IMR-90 (cell line): Measurements from ENCODE around the gene PC. TPM values are rescaled to one million over a fixed set of nuclear protein-coding genes. Genes with fewer than 3 reads are reported as not detected.
A peak's percentile ranks its signal among the peaks of the same experiment; 100 is the strongest.

Experiments used
- ATAC-seq: fragments of 200-7000 bp; cut with Tn5 transposase; 2 replicates; pipeline ENCODE4 v1.9.1; 2020; ENCODE audit warnings: low read depth, mild to moderate bottlenecking, moderate library complexity
- BruUV-seq: library from RNA; stranded (reverse); fragments of 400-500 nt; replicated peaks from 2 replicates; lab custom pipeline; 2021; lab: Mats Ljungman, UMichigan
- CTCF ChIA-PET: fragments of 300-600 bp; formaldehyde crosslinking; extraction: SDS; loops from one replicate; lab custom pipeline; 2021; ENCODE audit warnings: antibody characterized with exemption; lab: Yijun Ruan, JAX
- POLR2A ChIA-PET: fragments of 300-600 bp; sonication (Branson Sonifier 250); formaldehyde crosslinking; loops from one replicate; lab custom pipeline; 2022; ENCODE audit warnings: antibody characterized with exemption; ENCODE audit not compliant: unreplicated experiment; lab: Charles Lee
- DNase-seq: peaks from one replicate; pipeline ENCODE4 v3.0.0; 2013
- H2AFZ ChIP-seq: replicated peaks from 2 replicates; pipeline ENCODE3; 2013; ENCODE audit warnings: low read length, mild to moderate bottlenecking; ENCODE audit not compliant: poor library complexity
- H2AK5ac ChIP-seq: 2 replicates; pipeline ENCODE4 v1.6.1; 2013; ENCODE audit warnings: low read depth, low read length, inconsistent platforms
- H2AK9ac ChIP-seq: replicated peaks from 2 replicates; pipeline ENCODE3; 2013; ENCODE audit warnings: mild to moderate bottlenecking, low read depth, low read length, moderate library complexity; ENCODE audit not compliant: poor library complexity
- H2BK120ac ChIP-seq: 2 replicates; pipeline ENCODE4 v1.6.1; 2013; ENCODE audit warnings: low read depth, low read length, inconsistent platforms
- H2BK15ac ChIP-seq: 3 replicates; pipeline ENCODE4 v1.6.1; 2013; ENCODE audit warnings: low read depth, low read length, inconsistent platforms
- H2BK20ac ChIP-seq: 2 replicates; pipeline ENCODE4 v1.6.1; 2013; ENCODE audit warnings: low read depth, mild to moderate bottlenecking, inconsistent platforms, low read length, moderate library complexity
- H2BK5ac ChIP-seq: 2 replicates; pipeline ENCODE4 v1.6.1; 2013; ENCODE audit warnings: mild to moderate bottlenecking, low read depth, low read length, inconsistent platforms; ENCODE audit not compliant: poor library complexity, severe bottlenecking
- H3K14ac ChIP-seq: replicated peaks from 2 replicates; pipeline ENCODE4 v1.6.1; 2013; ENCODE audit warnings: low read depth, low read length, inconsistent platforms
- H3K18ac ChIP-seq: 2 replicates; pipeline ENCODE4 v1.6.1; 2013; ENCODE audit warnings: low read depth, low read length, control low read depth
- H3K23ac ChIP-seq: 2 replicates; pipeline ENCODE4 v1.6.1; 2013; ENCODE audit warnings: low read depth, low read length, inconsistent platforms
- H3K27ac ChIP-seq: 2 replicates; pipeline ENCODE4 v1.5.1; 2013; ENCODE audit warnings: mild to moderate bottlenecking, control low read depth, low read length; ENCODE audit not compliant: insufficient read depth
- H3K27me3 ChIP-seq: 2 replicates; pipeline ENCODE4 v1.6.1; 2013; ENCODE audit warnings: low read length; ENCODE audit not compliant: control insufficient read depth, insufficient read depth
- H3K36me3 ChIP-seq: 2 replicates; pipeline ENCODE4 v1.6.1; 2013; ENCODE audit warnings: low read length, mixed read lengths; ENCODE audit not compliant: control insufficient read depth, insufficient read depth
- H3K4ac ChIP-seq: 2 replicates; pipeline ENCODE4 v1.6.1; 2013; ENCODE audit warnings: low read depth, low read length, inconsistent platforms
- H3K4me1 ChIP-seq: 2 replicates; pipeline ENCODE4 v1.6.1; 2013; ENCODE audit warnings: low read length, mixed read lengths; ENCODE audit not compliant: control insufficient read depth, insufficient read depth
- H3K4me2 ChIP-seq: 2 replicates; pipeline ENCODE4 v1.6.1; 2013; ENCODE audit warnings: low read depth, mild to moderate bottlenecking, control low read depth, low read length, moderate library complexity
- H3K4me3 ChIP-seq: 2 replicates; pipeline ENCODE4 v1.5.1; 2013; ENCODE audit warnings: low read depth, mild to moderate bottlenecking, control low read depth, low read length, moderate library complexity; ENCODE audit not compliant: insufficient read depth
- H3K56ac ChIP-seq: 2 replicates; pipeline ENCODE4 v1.6.1; 2013; ENCODE audit warnings: low read length, inconsistent platforms; ENCODE audit not compliant: insufficient read depth; ENCODE audit errors: extremely low read depth
- H3K79me1 ChIP-seq, 2 experiments: 2 replicates each; pipeline ENCODE4 v1.6.1; 2013; ENCODE audit warnings: low read length in 2 of 2, inconsistent platforms in 1 of 2, low read depth in 1 of 2
- H3K9ac ChIP-seq: 2 replicates; pipeline ENCODE4 v1.6.1; 2013; ENCODE audit warnings: low read depth, low read length, control low read depth
- H3K9me1 ChIP-seq: 2 replicates; pipeline ENCODE4 v1.6.1; 2013; ENCODE audit warnings: low read length, inconsistent platforms; ENCODE audit not compliant: insufficient read depth
- H3K9me3 ChIP-seq: 2 replicates; pipeline ENCODE4 v1.6.1; 2013; ENCODE audit warnings: low read length; ENCODE audit not compliant: control insufficient read depth, insufficient read depth
- H4K20me1 ChIP-seq: 2 replicates; pipeline ENCODE4 v1.6.1; 2013; ENCODE audit warnings: low read length, inconsistent platforms; ENCODE audit not compliant: insufficient read depth
- H4K5ac ChIP-seq: 2 replicates; pipeline ENCODE4 v1.6.1; 2013; ENCODE audit warnings: mild to moderate bottlenecking, low read depth, low read length, control low read depth
- H4K8ac ChIP-seq, 2 experiments: 2 replicates each; pipeline ENCODE4 v1.6.1; 2013; ENCODE audit warnings: low read depth in 2 of 2, low read length in 2 of 2, control low read depth in 1 of 2, inconsistent platforms in 1 of 2
- H4K91ac ChIP-seq: 2 replicates; pipeline ENCODE4 v1.6.1; 2013; ENCODE audit warnings: low read depth, low read length, inconsistent platforms; ENCODE audit not compliant: insufficient read depth
- BHLHE40 ChIP-seq: fragments of 150-350 bp; IDR thresholded peaks from 2 replicates; pipeline ENCODE4 v1.6.1; 2016; ENCODE audit warnings: mild to moderate bottlenecking, low read depth, low read length
- CEBPB ChIP-seq: IDR thresholded peaks from 2 replicates; pipeline ENCODE4 v1.6.1; 2012; ENCODE audit warnings: low read depth, low read length, improper control_type of control experiment
- CHD1 ChIP-seq: IDR thresholded peaks from 2 replicates; pipeline ENCODE4 v1.6.1; 2012; ENCODE audit warnings: low read depth, low read length, improper control_type of control experiment
- ELK1 ChIP-seq: fragments of 150-350 bp; IDR thresholded peaks from 2 replicates; pipeline ENCODE4 v1.6.1; 2016; ENCODE audit warnings: low read depth, mild to moderate bottlenecking, low read length, moderate library complexity, borderline replicate concordance
- FOS ChIP-seq: fragments of 150-350 bp; IDR thresholded peaks from 2 replicates; pipeline ENCODE4 v1.6.1; 2016; ENCODE audit warnings: low read depth, low read length
- MAFK ChIP-seq: IDR thresholded peaks from 2 replicates; pipeline ENCODE4 v1.6.1; 2012; ENCODE audit warnings: low read depth, low read length, improper control_type of control experiment
- MAZ ChIP-seq: IDR thresholded peaks from 2 replicates; pipeline ENCODE4 v1.6.1; 2012; ENCODE audit warnings: low read depth, mild to moderate bottlenecking, low read length, improper control_type of control experiment, moderate library complexity, borderline replicate concordance
- MXI1 ChIP-seq: IDR thresholded peaks from 2 replicates; pipeline ENCODE4 v1.6.1; 2012; ENCODE audit warnings: low read depth, mild to moderate bottlenecking, low read length, moderate library complexity, borderline replicate concordance
- NFE2L2 ChIP-seq: fragments of 150-350 bp; IDR thresholded peaks from 2 replicates; pipeline ENCODE4 v1.6.1; 2016; ENCODE audit warnings: low read depth, mild to moderate bottlenecking, low read length
- RAD21 ChIP-seq: IDR thresholded peaks from 2 replicates; pipeline ENCODE4 v1.6.1; 2012; ENCODE audit warnings: low read length, improper control_type of control experiment
- RFX5 ChIP-seq: IDR thresholded peaks from 2 replicates; pipeline ENCODE4 v1.8.0; 2012; ENCODE audit warnings: low read depth, mild to moderate bottlenecking, low read length, moderate library complexity
- SMC3 ChIP-seq: fragments of 150-350 bp; IDR thresholded peaks from 2 replicates; pipeline ENCODE4 v1.6.1; 2016; ENCODE audit warnings: low read depth, mild to moderate bottlenecking, antibody characterized with exemption, low read length, moderate library complexity
- USF2 ChIP-seq: fragments of 150-350 bp; IDR thresholded peaks from 2 replicates; pipeline ENCODE4 v1.6.1; 2017; ENCODE audit warnings: mild to moderate bottlenecking, antibody characterized with exemption, low read length, low read depth
- WGBS, 2 experiments: methylation state at CpG; one replicate each; pipeline versions ENCODE4 v1.1.5 to v1.1.7; 2013; ENCODE audit warnings: missing lambda C conversion rate in 2 of 2; ENCODE audit not compliant: insufficient read length in 1 of 2; ENCODE audit errors: extremely low coverage in 2 of 2; 5-methylcytosine and 5-hydroxymethylcytosine counted together
- dilution Hi-C: fragments of 300-500 bp; cut with HindIII; formaldehyde crosslinking; loops from one replicate; pipeline ENCODE4 v1.14.3; 2018; ENCODE audit warnings: low sequenced_read_pairs; ENCODE audit not compliant: unreplicated experiment
- in situ Hi-C: fragments of 300-500 bp; cut with MboI; formaldehyde crosslinking; loops from 3 replicates; pipeline ENCODE4 v1.14.3; 2019; ENCODE audit warnings: low sequenced_read_pairs, inconsistent platforms, mixed read lengths
- intact Hi-C: fragments of 100-400 bp; cut with micrococcal nuclease; formaldehyde crosslinking; loops from 2 replicates; pipeline ENCODE4 v1.10.0; 2022
- polyA plus RNA-seq, 3 experiments: library from polyadenylated mRNA; depleted of rRNA; stranded (reverse); fragments of >200 nt; gene quantifications; 2 replicates each; pipeline ENCODE4 v1.2.3, GENCODE V29; 2012; ENCODE audit warnings: low replicate concordance in 1 of 3
- total RNA-seq: library from RNA; depleted of rRNA; stranded (reverse); fragments of >200 nt; gene quantifications from 2 replicates; pipeline ENCODE4 v1.2.3, GENCODE V29; 2012

Gene PC
- total and polyA plus RNA-seq, 2 of the 4 experiments (the other 2 are of a cell fraction), result 13.6 to 15.7 TPM

- TF ChIP-seq SMC3, result no peak
- no peak for TF ChIP-seq RAD21
These were observed 77.4 kb downstream of the PC start (continued) for GRCh38 chr11:66880496-66881450.

GRCh38 chr11:66879999-66880398 is 78.2 kb downstream of the PC start:
- peaks cover 43% of the 10 kb centered on the region for H3K4me1 ChIP-seq
- no peak overlapping the region for H4K8ac ChIP-seq
- H3K4ac ChIP-seq, result no peak overlapping the region
- no peak overlapping the region for H3K27ac ChIP-seq
- intact Hi-C loops (loop anchor here (5.0 kb wide), 1 partner anchor 77 kb away; the partner anchor contains the start of gene PC), in situ Hi-C loops (no loop called here), dilution Hi-C loops (no loop called here)
- no peak overlapping the region for H3K56ac ChIP-seq
- H4K91ac ChIP-seq, result no peak overlapping the region; the same call in 1 of the 2 replicates
- ChIA-PET CTCF (no interaction called here), POLR2A (no interaction called here)
- no peaks in the 10 kb centered on the region for H3K27me3 ChIP-seq
- H2AK9ac ChIP-seq, result no peak overlapping the region
- ATAC-seq, result no peak
- no peak overlapping the region for H2BK15ac ChIP-seq
- peak overlapping the region; percentile 69 for H2AK5ac ChIP-seq
- no peak overlapping the region for H3K23ac ChIP-seq
- no peaks in the 10 kb centered on the region for H3K36me3 ChIP-seq
- no peak overlapping the region for H3K4me2 ChIP-seq
- H2AFZ ChIP-seq, result no peak overlapping the region
- H4K20me1 ChIP-seq, result no peaks in the 10 kb centered on the region
- WGBS, 2 experiments, result 100% methylated on average over 1 of the region's 8 CpGs; no CpG with 5 or more reads in 1 of the 2 experiments
- H3K14ac ChIP-seq, result no peak overlapping the region
- H2BK5ac ChIP-seq, result no peak overlapping the region
- peaks cover 0 to 24% of the 10 kb centered on the region in 2 experiments; a peak in 2 of 4 replicates for H3K79me1 ChIP-seq
- BruUV-seq, result no TSS peak
- peaks cover 5% of the 10 kb centered on the region for H3K9me1 ChIP-seq
- H2BK20ac ChIP-seq, result no peak overlapping the region
- no peak overlapping the region for H3K4me3 ChIP-seq
- DNase-seq, result no peak
- no peak overlapping the region for H4K5ac ChIP-seq
- no peaks in the 10 kb centered on the region for H3K9me3 ChIP-seq
- no peak overlapping the region for H2BK120ac ChIP-seq
- H3K9ac ChIP-seq, result no peak overlapping the region
- H3K18ac ChIP-seq, result no peak overlapping the region
- TF ChIP-seq SMC3, result no peak
- TF ChIP-seq NFE2L2, result no peak
- no peak for TF ChIP-seq ELK1
- no peak for TF ChIP-seq CHD1
- TF ChIP-seq CEBPB, result no peak
- TF ChIP-seq RFX5, result no peak
- no peak for TF ChIP-seq MAFK
- no peak for TF ChIP-seq MAZ
- TF ChIP-seq RAD21, result no peak
- TF ChIP-seq FOS, result no peak
- TF ChIP-seq BHLHE40, result no peak
- TF ChIP-seq USF2, result no peak
- no peak for TF ChIP-seq MXI1
